ENCODE results near the gene CDKN1A.
A peak's percentile ranks its signal among the peaks of the same experiment; 100 is the strongest.

The CDKN1A gene

DNA sequence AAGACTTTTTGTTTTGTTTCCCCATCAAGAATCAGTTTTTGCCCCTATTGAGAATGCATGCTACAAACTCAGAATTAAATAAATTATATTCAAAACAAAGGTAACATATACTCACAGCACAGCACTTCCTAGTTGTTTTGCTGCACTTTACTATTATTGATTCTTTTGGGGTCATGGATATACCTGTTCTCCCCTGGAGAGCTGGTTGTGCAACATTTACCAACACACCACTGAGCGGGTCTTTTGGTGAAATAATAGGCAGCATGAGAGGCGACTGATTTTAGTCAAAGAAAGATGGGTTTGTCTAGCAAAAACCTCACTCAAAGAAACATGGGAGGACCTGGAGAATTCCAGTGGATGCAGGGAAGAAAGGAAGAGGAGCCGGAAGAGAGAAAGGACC is 39.9 kb upstream of the CDKN1A start:
- DNase-seq (ENCODE audit: insufficient read length, low spot score), result no peak
- no peak for FAIRE-seq
- TF ChIP-seq SPI1 (IDR thresholded peaks at IDR 0.05; ENCODE audit: low read depth, low read length), result no peak
- TF ChIP-seq POU2F2 (IDR thresholded peaks at IDR 0.05; ENCODE audit: low read depth, low read length), result no peak
- no peak for TF ChIP-seq PAX5 (IDR thresholded peaks at IDR 0.05; ENCODE audit: insufficient read depth, low read length, severe bottlenecking)
- no peak for TF ChIP-seq POLR2A (IDR thresholded peaks at IDR 0.05; ENCODE audit: low read depth, low read length)
- no peak for TF ChIP-seq TAF1 (IDR thresholded peaks at IDR 0.05; ENCODE audit: low read depth, low read length)
- no peak for TF ChIP-seq POLR2AphosphoS5 (IDR thresholded peaks at IDR 0.05; ENCODE audit: low read depth, low read length)

DNA sequence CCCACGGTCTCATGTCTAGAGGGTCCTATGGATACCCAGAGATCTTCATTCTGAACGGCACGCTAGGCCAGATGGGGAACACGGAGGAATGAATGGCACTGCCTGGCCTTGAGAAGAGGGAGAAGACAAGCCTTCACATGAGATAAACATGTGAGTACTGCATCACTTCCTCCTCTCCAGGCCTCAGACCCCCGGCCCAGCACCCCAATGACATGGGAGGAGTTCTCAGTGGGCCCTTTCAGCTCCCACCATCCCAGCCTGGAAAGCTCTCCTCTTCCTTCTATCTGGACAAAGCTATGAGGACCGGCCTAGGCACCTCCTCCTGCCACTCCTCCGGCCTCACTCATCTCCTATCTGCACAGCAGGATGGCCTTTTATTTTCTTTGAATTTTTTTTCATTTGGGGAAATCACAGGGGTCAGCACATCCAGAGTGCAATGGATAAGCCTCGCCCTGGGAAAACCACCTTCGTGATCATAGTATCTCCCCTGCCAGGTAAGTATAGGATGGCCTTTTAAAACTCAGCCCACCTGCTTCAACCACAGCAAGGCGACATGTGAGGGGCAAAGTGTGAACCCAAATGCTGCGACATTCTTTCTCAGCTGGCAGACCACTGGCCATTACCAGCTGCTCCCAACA is 39.2 kb upstream of the CDKN1A start:
- TF ChIP-seq TAF1 (IDR thresholded peaks at IDR 0.05; ENCODE audit: low read depth, low read length), result no peak
- TF ChIP-seq SPI1 (IDR thresholded peaks at IDR 0.05; ENCODE audit: low read depth, low read length), result no peak
- TF ChIP-seq POLR2A (IDR thresholded peaks at IDR 0.05; ENCODE audit: low read depth, low read length), result no peak
- no peak for TF ChIP-seq POLR2AphosphoS5 (IDR thresholded peaks at IDR 0.05; ENCODE audit: low read depth, low read length)
- no peak for TF ChIP-seq PAX5 (IDR thresholded peaks at IDR 0.05; ENCODE audit: insufficient read depth, low read length, severe bottlenecking)
- no peak for TF ChIP-seq POU2F2 (IDR thresholded peaks at IDR 0.05; ENCODE audit: low read depth, low read length)
- DNase-seq (ENCODE audit: insufficient read length, low spot score) (no peak), FAIRE-seq (no peak)

DNA sequence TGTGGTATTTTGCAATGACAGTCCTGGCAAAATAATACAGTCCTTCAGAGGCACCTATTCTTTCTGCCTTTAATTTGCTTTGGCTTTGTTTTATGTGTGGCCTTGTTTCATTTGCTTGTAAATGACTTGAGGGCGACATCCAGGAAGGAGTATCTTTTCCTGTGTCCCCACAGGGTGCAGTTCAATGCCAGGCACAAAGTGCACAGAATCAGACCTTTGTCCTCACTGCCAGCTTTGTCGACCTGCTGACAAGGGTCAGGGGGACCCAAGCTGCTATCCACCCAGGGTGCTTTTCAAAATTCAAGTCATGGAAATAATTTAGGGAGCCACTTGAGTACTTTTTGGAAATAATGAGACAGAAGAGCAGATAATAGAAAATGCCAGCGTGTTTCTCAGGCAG is 37.0 kb upstream of the CDKN1A start:
- FAIRE-seq (no peak), DNase-seq (ENCODE audit: insufficient read length, low spot score) (no peak)

DNA sequence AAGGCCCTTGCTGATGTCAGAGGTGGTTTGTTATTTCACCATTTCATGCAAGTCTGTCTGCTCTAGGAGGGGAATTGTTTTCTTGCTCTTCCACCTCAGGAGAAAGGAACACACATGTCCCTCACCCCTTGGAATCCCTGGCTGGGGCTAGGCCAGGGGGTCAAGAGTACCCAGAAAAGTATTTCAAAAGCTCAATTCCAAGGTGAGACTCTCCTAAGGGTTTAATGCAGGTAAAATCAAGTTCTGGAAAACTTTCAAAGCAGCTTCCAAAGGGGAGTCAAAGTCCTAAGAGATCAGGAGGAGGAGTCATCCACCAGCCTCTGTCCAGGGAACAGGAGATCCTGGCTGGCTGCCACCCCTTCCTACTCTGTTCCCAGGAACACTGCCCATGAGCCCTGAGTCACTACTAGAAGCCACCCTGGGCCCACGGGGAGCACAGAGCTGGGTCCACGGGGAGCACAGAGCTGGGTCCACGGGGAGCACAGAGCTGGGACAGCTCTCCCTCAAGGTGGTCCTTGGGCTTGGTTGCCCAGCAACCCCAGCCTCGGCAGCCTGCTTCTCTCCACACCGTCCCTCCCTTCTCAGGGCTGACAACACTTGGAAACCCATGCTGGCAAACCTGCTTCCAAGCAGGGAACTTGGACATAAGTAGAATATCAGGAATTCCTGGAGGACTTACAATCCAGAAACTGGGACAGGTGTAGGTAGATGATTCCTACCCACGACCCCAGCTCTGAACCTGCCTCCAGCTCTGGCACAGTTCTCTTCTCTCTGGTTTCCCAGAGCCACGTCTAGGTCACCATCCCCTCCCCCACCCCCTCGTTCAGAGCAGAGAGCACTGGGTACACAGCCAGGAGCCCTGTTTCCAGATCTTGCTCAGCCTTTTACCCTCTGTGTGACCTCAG is 35.3 kb upstream of the CDKN1A start:
- TF ChIP-seq POLR2AphosphoS5 (IDR thresholded peaks at IDR 0.05; ENCODE audit: low read depth, low read length), result no peak
- TF ChIP-seq TAF1 (IDR thresholded peaks at IDR 0.05; ENCODE audit: low read depth, low read length), result no peak
- no peak for TF ChIP-seq POU2F2 (IDR thresholded peaks at IDR 0.05; ENCODE audit: low read depth, low read length)
- TF ChIP-seq POLR2A (IDR thresholded peaks at IDR 0.05; ENCODE audit: low read depth, low read length), result no peak
- no peak for TF ChIP-seq PAX5 (IDR thresholded peaks at IDR 0.05; ENCODE audit: insufficient read depth, low read length, severe bottlenecking)
- TF ChIP-seq SPI1 (IDR thresholded peaks at IDR 0.05; ENCODE audit: low read depth, low read length), result no peak
- FAIRE-seq, result no peak
- DNase-seq (ENCODE audit: insufficient read length, low spot score), result no peak

More for the DNA sequence above, 37.0 kb upstream of the CDKN1A start:
- TF ChIP-seq TAF1 (IDR thresholded peaks at IDR 0.05; ENCODE audit: low read depth, low read length) (no peak), POLR2AphosphoS5 (IDR thresholded peaks at IDR 0.05; ENCODE audit: low read depth, low read length) (no peak), PAX5 (IDR thresholded peaks at IDR 0.05; ENCODE audit: insufficient read depth, low read length, severe bottlenecking) (no peak), POLR2A (IDR thresholded peaks at IDR 0.05; ENCODE audit: low read depth, low read length) (no peak), POU2F2 (IDR thresholded peaks at IDR 0.05; ENCODE audit: low read depth, low read length) (no peak), SPI1 (IDR thresholded peaks at IDR 0.05; ENCODE audit: low read depth, low read length) (no peak)

DNA sequence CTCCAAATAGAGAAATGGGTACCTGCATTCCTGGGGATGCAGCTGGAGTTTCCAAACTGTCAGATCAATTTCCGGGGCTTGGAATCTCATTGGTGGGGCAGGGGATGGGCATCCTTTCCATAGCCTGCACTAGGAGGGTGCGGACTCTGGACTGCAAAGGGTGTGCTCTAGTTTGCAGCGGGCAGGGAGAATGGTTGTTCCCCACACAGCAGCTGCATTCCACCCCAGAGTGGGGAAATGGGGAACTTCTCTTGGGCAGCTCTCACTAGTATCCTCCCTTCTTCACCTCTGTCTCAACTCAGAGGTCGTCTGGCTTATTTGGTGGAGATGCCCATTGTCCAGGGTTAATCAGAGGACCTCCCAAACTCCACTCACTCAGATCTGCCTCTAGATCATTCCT is 34.5 kb upstream of the CDKN1A start:
- FAIRE-seq, result no peak
- no peak for TF ChIP-seq POLR2AphosphoS5 (IDR thresholded peaks at IDR 0.05; ENCODE audit: low read depth, low read length)
- TF ChIP-seq SPI1 (IDR thresholded peaks at IDR 0.05; ENCODE audit: low read depth, low read length), result no peak
- no peak for TF ChIP-seq POLR2A (IDR thresholded peaks at IDR 0.05; ENCODE audit: low read depth, low read length)
- no peak for TF ChIP-seq TAF1 (IDR thresholded peaks at IDR 0.05; ENCODE audit: low read depth, low read length)
- no peak for TF ChIP-seq PAX5 (IDR thresholded peaks at IDR 0.05; ENCODE audit: insufficient read depth, low read length, severe bottlenecking)
- no peak for TF ChIP-seq POU2F2 (IDR thresholded peaks at IDR 0.05; ENCODE audit: low read depth, low read length)

DNA sequence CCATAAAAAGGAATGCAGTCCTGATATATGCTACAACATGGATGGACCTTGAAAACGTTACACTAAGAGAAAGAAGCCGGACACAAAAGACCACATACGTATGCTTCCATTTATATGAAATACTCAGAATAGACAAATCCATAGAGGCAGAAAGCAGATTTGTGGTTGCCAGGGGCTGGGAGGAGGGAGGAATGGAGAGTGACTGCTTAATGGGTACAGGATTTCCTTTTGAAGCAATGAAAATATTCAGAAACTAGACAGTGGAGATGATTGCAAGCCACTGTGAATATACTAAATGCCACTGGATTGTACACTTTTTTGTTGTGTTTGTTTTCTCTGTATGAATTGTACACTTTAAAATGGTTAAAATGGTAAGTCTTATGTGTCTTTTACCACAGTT is 29.4 kb upstream of the CDKN1A start:
- FAIRE-seq, result no peak

More for the DNA sequence above, 34.5 kb upstream of the CDKN1A start:
- DNase-seq (ENCODE audit: insufficient read length, low spot score), result no peak

DNA sequence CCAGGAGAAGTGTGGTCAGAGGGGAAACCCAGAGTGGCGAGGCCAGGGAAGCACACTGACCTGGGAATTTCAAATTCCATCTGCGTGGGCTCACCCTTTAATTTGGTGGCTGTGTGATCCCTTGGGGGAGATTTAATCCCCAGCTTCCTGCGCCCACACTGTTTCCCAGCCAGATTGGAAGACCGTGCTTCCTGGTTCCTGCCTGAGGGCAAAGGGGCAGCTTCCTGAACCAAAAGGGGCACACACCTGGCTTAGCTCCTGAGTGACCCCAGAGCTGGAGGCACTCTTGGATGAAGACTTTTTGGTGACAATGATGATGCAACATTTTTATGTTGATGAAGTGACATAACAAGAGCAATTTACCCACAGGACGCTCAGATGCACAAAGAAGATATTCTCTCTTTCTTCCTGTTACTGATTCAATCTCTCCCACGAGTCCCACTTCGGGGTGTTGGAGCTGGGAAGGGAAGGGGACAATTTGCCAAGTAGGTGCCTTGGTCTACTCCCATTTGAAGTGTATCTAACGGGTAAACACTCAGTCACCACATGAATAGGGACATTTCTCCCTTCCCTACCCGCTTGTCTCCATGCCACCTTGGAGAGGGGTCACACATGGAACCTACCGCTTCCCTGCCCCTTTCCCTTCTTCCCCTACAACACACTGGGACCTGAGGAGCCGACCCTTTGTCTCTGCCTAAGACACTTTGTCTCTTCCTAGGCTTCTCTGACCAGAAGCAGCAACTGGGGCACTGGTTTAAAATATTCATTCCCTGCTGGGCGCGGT is 28.6 kb upstream of the CDKN1A start:
- FAIRE-seq (peak; percentile 86), DNase-seq (ENCODE audit: insufficient read length, low spot score) (no peak)
- TF ChIP-seq POU2F2 (IDR thresholded peaks at IDR 0.05; ENCODE audit: low read depth, low read length) (no peak), TAF1 (IDR thresholded peaks at IDR 0.05; ENCODE audit: low read depth, low read length) (no peak), POLR2A (IDR thresholded peaks at IDR 0.05; ENCODE audit: low read depth, low read length) (no peak), POLR2AphosphoS5 (IDR thresholded peaks at IDR 0.05; ENCODE audit: low read depth, low read length) (no peak), PAX5 (IDR thresholded peaks at IDR 0.05; ENCODE audit: insufficient read depth, low read length, severe bottlenecking) (no peak), SPI1 (IDR thresholded peaks at IDR 0.05; ENCODE audit: low read depth, low read length) (no peak)

More for the DNA sequence above, 29.4 kb upstream of the CDKN1A start:
- no peak for TF ChIP-seq POU2F2 (IDR thresholded peaks at IDR 0.05; ENCODE audit: low read depth, low read length)
- TF ChIP-seq PAX5 (IDR thresholded peaks at IDR 0.05; ENCODE audit: insufficient read depth, low read length, severe bottlenecking), result no peak
- TF ChIP-seq SPI1 (IDR thresholded peaks at IDR 0.05; ENCODE audit: low read depth, low read length), result no peak
- no peak for DNase-seq (ENCODE audit: insufficient read length, low spot score)

DNA sequence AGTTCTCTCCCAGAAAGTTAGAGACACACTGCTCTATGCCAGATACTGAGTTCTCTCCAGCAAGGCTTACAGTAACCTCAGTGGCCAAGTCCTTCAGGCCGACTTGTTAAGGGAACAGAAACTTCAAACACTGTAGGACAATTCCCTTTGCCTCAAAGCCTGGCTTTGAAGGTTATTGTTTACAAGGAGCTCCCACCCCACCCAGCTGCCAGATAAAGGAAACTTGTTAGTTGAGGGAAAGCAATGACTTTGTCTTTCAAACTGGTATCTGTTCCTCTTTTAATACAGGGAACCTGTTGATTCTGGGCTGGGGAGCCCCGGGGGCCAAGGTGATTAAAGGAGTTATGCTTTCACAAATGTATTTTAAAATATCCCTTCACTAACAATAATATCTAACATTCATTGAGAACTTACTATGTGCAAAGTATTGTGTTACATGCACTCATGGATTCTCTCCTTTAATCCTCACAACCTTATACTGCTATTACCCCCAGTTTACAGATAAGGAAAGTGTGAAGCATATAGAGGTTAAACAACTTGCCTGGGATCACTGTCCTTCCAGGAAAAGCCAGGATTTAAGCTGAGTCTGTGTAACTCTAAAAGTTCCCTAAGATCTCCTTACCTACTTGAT is 27.6 kb upstream of the CDKN1A start:
- DNase-seq (ENCODE audit: insufficient read length, low spot score), result no peak
- TF ChIP-seq PAX5 (IDR thresholded peaks at IDR 0.05; ENCODE audit: insufficient read depth, low read length, severe bottlenecking) (no peak), POU2F2 (IDR thresholded peaks at IDR 0.05; ENCODE audit: low read depth, low read length) (no peak), TAF1 (IDR thresholded peaks at IDR 0.05; ENCODE audit: low read depth, low read length) (no peak), POLR2AphosphoS5 (IDR thresholded peaks at IDR 0.05; ENCODE audit: low read depth, low read length) (no peak), SPI1 (IDR thresholded peaks at IDR 0.05; ENCODE audit: low read depth, low read length) (peak; percentile 97)
- FAIRE-seq, result peak; percentile 86
